ENCODE data around the gene IGSF5.

- TF ChIP-seq CTCF (IDR thresholded peaks at IDR 0.05) (no peak), POLR2A (IDR thresholded peaks at IDR 0.05) (no peak), POLR2AphosphoS5 (IDR thresholded peaks at IDR 0.05) (no peak)
These were observed 100.7 kb downstream of the IGSF5 start for GRCh38 chr21:39845571-39846130.
